Gastroesophageal sphincter (tissue), 4 donors: ENCODE data around the gene KRTAP5-3. TPM values are rescaled to one million over a fixed set of nuclear protein-coding genes. Genes with fewer than 3 reads are reported as not detected.
"Not testable (repeated sequence)": the region's sequence is repeated elsewhere in the genome, so short reads cannot be mapped to it uniquely, and the experiment has no call there.

Source experiments
- ATAC-seq: fragments of 150-250 bp; one replicate; pipeline ENCODE4 v1.9.1; 2016; ENCODE audit warnings: mild to moderate bottlenecking, moderate library complexity
- H3K27ac ChIP-seq, 4 donors: fragments of 200-600 bp; sonication (generic) in 3 of 4; 1 replicate in 3 of 4; 2 replicates in 1 of 4; pipeline ENCODE4 v1.5.1; 2016 to 2019
- H3K27me3 ChIP-seq: fragments of 200-600 bp; sonication (generic); one replicate; pipeline ENCODE4 v1.5.1; 2019
- H3K36me3 ChIP-seq, 2 donors: fragments of 200-600 bp; sonication (generic); one replicate each; pipeline ENCODE4 v1.5.1; 2019; ENCODE audit warnings: control low read depth in 1 of 2
- H3K4me1 ChIP-seq, 3 donors: fragments of 200-600 bp; sonication (generic); 1 replicate in 2 of 3; 2 replicates in 1 of 3; pipeline ENCODE4 v1.5.1; 2016 to 2019; ENCODE audit warnings: control low read depth in 2 of 3
- H3K4me3 ChIP-seq, 2 donors: fragments of 200-600 bp; sonication (generic); one replicate each; pipeline ENCODE4 v1.5.1; 2019; ENCODE audit warnings: mild to moderate bottlenecking in 1 of 2, moderate library complexity in 1 of 2
- H3K9me3 ChIP-seq, 3 donors: fragments of 200-600 bp; sonication (generic); one replicate each; pipeline ENCODE4 v1.5.1; 2017 to 2019; ENCODE audit warnings: control low read depth in 2 of 3
- EP300 ChIP-seq: sonication (generic); formaldehyde crosslinking; IDR thresholded peaks from one replicate; pipeline ENCODE4 v1.6.1; 2017; ENCODE audit warnings: antibody characterized with exemption, mild to moderate bottlenecking
- POLR2A ChIP-seq, 2 donors: fragments of 450-650 bp; IDR thresholded peaks; one replicate each; pipeline ENCODE4 v1.6.1; 2017; ENCODE audit warnings: antibody characterized with exemption in 2 of 2, mild to moderate bottlenecking in 2 of 2, moderate library complexity in 1 of 2
- POLR2AphosphoS5 ChIP-seq: sonication (generic); formaldehyde crosslinking; IDR thresholded peaks from one replicate; pipeline ENCODE4 v1.6.1; 2017; ENCODE audit warnings: antibody characterized with exemption
- WGBS, 2 donors: methylation state at CpG; one replicate each; pipeline ENCODE4 v1.1.5; 2018; ENCODE audit warnings: low coverage in 1 of 2; 5-methylcytosine and 5-hydroxymethylcytosine counted together
- total RNA-seq, 4 donors: library from RNA; depleted of rRNA; stranded (reverse); fragments of >200 nt; gene quantifications; one replicate each; pipeline ENCODE4 v1.1.0, GENCODE V29; 2016
- TF ChIP-seq, protein P1 (sequence below), 4 experiments: fragments of 200-600 bp in 2 of 4; fragments of 450-650 bp in 2 of 4; sonication (generic) in 1 of 4; IDR thresholded peaks; one replicate each; pipeline ENCODE4 v1.5.1; 2017 to 2019; ENCODE audit warnings: antibody characterized with exemption in 4 of 4, mild to moderate bottlenecking in 2 of 4, moderate library complexity in 2 of 4

The KRTAP5-3 gene
- total RNA-seq, 4 donors from 2014 or later, result not detected

- H3K27me3 ChIP-seq, result peaks cover 19% of the 10 kb centered on the region
- WGBS, 2 donors, result 83% methylated on average over 2 of the region's 2 CpGs; no CpG with 5 or more reads in 1 of the 2 donors
- H3K36me3 ChIP-seq, result no peaks in the 10 kb centered on the region
- no peak overlapping the region for H3K4me3 ChIP-seq
- no peak overlapping the region for H3K27ac ChIP-seq
- no peak for TF ChIP-seq EP300
- TF ChIP-seq, protein P1, sequence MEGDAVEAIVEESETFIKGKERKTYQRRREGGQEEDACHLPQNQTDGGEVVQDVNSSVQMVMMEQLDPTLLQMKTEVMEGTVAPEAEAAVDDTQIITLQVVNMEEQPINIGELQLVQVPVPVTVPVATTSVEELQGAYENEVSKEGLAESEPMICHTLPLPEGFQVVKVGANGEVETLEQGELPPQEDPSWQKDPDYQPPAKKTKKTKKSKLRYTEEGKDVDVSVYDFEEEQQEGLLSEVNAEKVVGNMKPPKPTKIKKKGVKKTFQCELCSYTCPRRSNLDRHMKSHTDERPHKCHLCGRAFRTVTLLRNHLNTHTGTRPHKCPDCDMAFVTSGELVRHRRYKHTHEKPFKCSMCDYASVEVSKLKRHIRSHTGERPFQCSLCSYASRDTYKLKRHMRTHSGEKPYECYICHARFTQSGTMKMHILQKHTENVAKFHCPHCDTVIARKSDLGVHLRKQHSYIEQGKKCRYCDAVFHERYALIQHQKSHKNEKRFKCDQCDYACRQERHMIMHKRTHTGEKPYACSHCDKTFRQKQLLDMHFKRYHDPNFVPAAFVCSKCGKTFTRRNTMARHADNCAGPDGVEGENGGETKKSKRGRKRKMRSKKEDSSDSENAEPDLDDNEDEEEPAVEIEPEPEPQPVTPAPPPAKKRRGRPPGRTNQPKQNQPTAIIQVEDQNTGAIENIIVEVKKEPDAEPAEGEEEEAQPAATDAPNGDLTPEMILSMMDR (IDR thresholded peaks at IDR 0.05), result no peak
- TF ChIP-seq POLR2AphosphoS5, result no peak
- no peak for TF ChIP-seq POLR2A (IDR thresholded peaks at IDR 0.05)
- no peaks in the 10 kb centered on the region for H3K4me1 ChIP-seq
- no peaks in the 10 kb centered on the region for H3K9me3 ChIP-seq
- no peak for ATAC-seq
Observed at GRCh38 chr11:1586699-1587098, 21.6 kb downstream of the KRTAP5-3 start.

DNA sequence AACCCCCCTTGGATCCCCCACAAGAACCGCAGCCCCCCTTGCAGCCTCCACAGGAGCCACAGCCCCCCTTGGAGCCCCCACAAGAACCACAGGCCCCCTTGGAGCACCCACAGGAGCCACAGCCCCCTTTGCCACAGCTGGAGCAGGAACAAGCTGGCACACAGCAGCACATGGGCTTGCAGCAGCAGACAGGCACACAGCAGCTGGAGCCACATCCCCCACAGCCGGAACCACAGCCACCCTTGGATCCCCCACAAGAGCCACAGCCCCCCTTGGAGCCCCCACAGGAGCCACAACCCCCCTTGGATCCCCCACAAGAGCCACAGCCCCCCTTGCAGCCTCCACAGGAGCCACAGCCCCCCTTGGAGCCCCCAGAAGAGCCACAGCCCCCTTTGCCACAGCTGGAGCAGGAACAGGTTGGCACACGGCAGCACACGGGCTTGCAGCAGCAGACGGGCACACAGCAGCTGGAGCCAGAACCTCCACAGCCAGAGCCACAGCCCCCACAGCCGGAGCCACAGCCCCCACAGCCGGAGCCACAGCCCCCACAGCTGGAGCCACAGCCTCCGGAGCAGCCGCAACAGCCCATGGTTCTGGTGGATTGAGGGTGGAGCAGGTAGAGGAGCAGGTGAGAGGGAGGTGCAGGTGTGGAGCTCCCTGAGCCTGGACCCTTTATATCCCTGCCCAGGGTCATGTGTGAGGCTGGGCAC is 23.4 kb downstream of the KRTAP5-3 start, which contains the start of gene KRTAP5-1:
TSS of gene KRTAP5-1 (minus strand) at position 623 of the 710 bp plus-strand sequence. CDS start at position 589, 34 bp downstream.
- H3K9me3 ChIP-seq, H3K36me3 ChIP-seq, H3K4me3 ChIP-seq, ATAC-seq, H3K4me1 ChIP-seq, H3K27ac ChIP-seq: not testable (repeated sequence)
- H3K27me3 ChIP-seq, result peaks cover 13% of the 10 kb centered on the region
- no CpG with 5 or more reads among the region's 9 CpGs for WGBS, 2 donors

GRCh38 chr11:1582909-1583308 is 25.4 kb downstream of the KRTAP5-3 start:
- not testable (repeated sequence) for H3K9me3 ChIP-seq, H3K4me1 ChIP-seq, H3K36me3 ChIP-seq, H3K4me3 ChIP-seq, ATAC-seq, H3K27ac ChIP-seq
- 76 to 84% methylated on average over 2 of the region's 2 CpGs for WGBS, 2 donors
- H3K27me3 ChIP-seq, result peaks cover 13% of the 10 kb centered on the region

DNA sequence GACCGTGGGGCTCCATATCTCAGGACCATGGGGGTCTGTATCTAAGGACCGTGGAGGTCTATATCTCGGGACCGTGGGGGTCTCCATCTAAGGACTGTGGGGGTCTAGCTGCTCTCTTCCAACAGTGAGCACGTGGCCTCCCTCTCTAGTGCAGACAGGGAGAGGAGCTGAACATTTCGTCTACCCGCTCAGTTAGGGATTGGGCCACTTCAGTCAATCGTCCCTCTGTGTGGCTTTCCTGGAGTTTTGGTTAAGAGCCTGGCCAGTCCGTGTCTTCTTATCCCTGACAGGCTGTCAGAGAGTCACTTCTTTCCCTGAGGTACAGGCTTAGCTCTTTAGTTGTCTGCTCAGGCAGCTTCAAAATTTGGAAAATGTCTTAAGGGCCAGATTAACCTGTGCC is 26.3 kb downstream of the KRTAP5-3 start:
- Histone ChIP-seq H3K4me3 (no peak overlapping the region), H3K27ac (no peak overlapping the region), H3K27me3 (peaks cover 13% of the 10 kb centered on the region), H3K36me3 (no peaks in the 10 kb centered on the region), H3K4me1 (no peaks in the 10 kb centered on the region), H3K9me3 (peaks cover 0 to 8% (median 0%) of the 10 kb centered on the region in 3 donors)
- WGBS, 2 donors, result 83 to 84% methylated on average over 5 to 8 of the region's 9 CpGs
- TF ChIP-seq EP300, result no peak
- TF ChIP-seq, protein P1 (IDR thresholded peaks at IDR 0.05), result no peak
- TF ChIP-seq POLR2A (IDR thresholded peaks at IDR 0.05), result no peak
- ATAC-seq, result no peak

- Histone ChIP-seq H3K27me3 (peaks cover 15% of the 10 kb centered on the region), H3K4me1 (peaks cover 0 to 29% (median 18%) of the 10 kb centered on the region in 3 donors), H3K4me3 (no peak overlapping the region), H3K9me3 (peaks cover 0 to 8% (median 0%) of the 10 kb centered on the region in 3 donors), H3K27ac (no peak overlapping the region), H3K36me3 (no peaks in the 10 kb centered on the region)
- WGBS, 2 donors, result 78 to 92% methylated on average over 2 to 6 of the region's 6 CpGs
- no peak for TF ChIP-seq POLR2A (IDR thresholded peaks at IDR 0.05)
- no peak for TF ChIP-seq EP300
- TF ChIP-seq, protein P1 (IDR thresholded peaks at IDR 0.05), result no peak
- TF ChIP-seq POLR2AphosphoS5, result no peak
- ATAC-seq, result no peak
Observed at GRCh38 chr11:1576825-1577224, 31.4 kb downstream of the KRTAP5-3 start.

GRCh38 chr11:1575756-1576155 is 32.5 kb downstream of the KRTAP5-3 start:
- not testable (repeated sequence) for H3K9me3 ChIP-seq, H3K4me3 ChIP-seq, ATAC-seq, H3K27ac ChIP-seq, H3K36me3 ChIP-seq
- WGBS, 2 donors, result 78 to 80% methylated on average over 9 to 16 of the region's 16 CpGs
- H3K27me3 ChIP-seq, result peaks cover 15% of the 10 kb centered on the region
- H3K4me1 ChIP-seq, result peaks cover 0 to 38% (median 18%) of the 10 kb centered on the region in 3 donors
